PC-3 (cell line): ENCODE results near the gene SFRP5. TPM values are rescaled to one million over a fixed set of nuclear protein-coding genes. Genes with fewer than 3 reads are reported as not detected.

ENCODE experiments used
- ATAC-seq: fragments of 200-7000 bp; cut with Tn5 transposase; 2 replicates; pipeline ENCODE4 v1.9.1; 2020; ENCODE audit warnings: mild to moderate bottlenecking, moderate library complexity
- BruUV-seq: library from RNA; stranded (reverse); fragments of 400-500 nt; replicated peaks from 2 replicates; lab custom pipeline; 2021; lab: Mats Ljungman, UMichigan
- CTCF ChIA-PET: fragments of 300-600 bp; sonication (Branson Sonifier 250); formaldehyde crosslinking; loops from one replicate; lab custom pipeline; 2022; ENCODE audit warnings: antibody characterized with exemption; lab: Charles Lee
- POLR2A ChIA-PET: fragments of 300-600 bp; sonication (Branson Sonifier 250); formaldehyde crosslinking; loops from one replicate; lab custom pipeline; 2022; ENCODE audit warnings: antibody characterized with exemption; ENCODE audit not compliant: unreplicated experiment; lab: Charles Lee
- DNase-seq: peaks from one replicate; pipeline ENCODE4 v3.0.0-alpha.2; 2015
- H2AFZ ChIP-seq: fragments of 300-600 bp; sonication (generic); 2 replicates; pipeline ENCODE4 v1.6.0; 2016; ENCODE audit warnings: antibody characterized with exemption, low read length
- H3F3A ChIP-seq: fragments of 300-600 bp; sonication (generic); one replicate; pipeline ENCODE4 v1.6.0; 2017; ENCODE audit warnings: antibody characterized with exemption, low read length, control low read depth, mild to moderate bottlenecking; ENCODE audit not compliant: unreplicated experiment
- H3K27ac ChIP-seq: fragments of 300-600 bp; sonication (generic); 2 replicates; pipeline ENCODE4 v1.5.1; 2016; ENCODE audit warnings: mild to moderate bottlenecking, low read length
- H3K27me3 ChIP-seq: fragments of 300-600 bp; sonication (generic); 2 replicates; pipeline ENCODE4 v1.6.1; 2016; ENCODE audit warnings: low read length, mixed read lengths
- H3K36me3 ChIP-seq: fragments of 300-600 bp; sonication (generic); 2 replicates; pipeline ENCODE4 v1.6.1; 2016; ENCODE audit warnings: low read depth, mixed run types, low read length, mixed read lengths
- H3K4me1 ChIP-seq: fragments of 300-600 bp; sonication (generic); 2 replicates; pipeline ENCODE4 v1.5.1; 2016; ENCODE audit warnings: low read length; ENCODE audit not compliant: insufficient read depth
- H3K4me2 ChIP-seq: fragments of 300-600 bp; sonication (generic); 2 replicates; pipeline ENCODE4 v1.6.0; 2016; ENCODE audit warnings: low read length
- H3K4me3 ChIP-seq: fragments of 300-600 bp; sonication (generic); 2 replicates; pipeline ENCODE4 v1.5.1; 2016; ENCODE audit warnings: mild to moderate bottlenecking, low read length, mixed read lengths
- H3K79me2 ChIP-seq: fragments of 300-600 bp; sonication (generic); 2 replicates; pipeline ENCODE4 v1.6.1; 2017; ENCODE audit warnings: low read length, mixed read lengths
- H3K9ac ChIP-seq: fragments of 300-600 bp; sonication (generic); 2 replicates; pipeline ENCODE4 v1.6.0; 2016; ENCODE audit warnings: mild to moderate bottlenecking, low read length
- H3K9me2 ChIP-seq: fragments of 300-600 bp; sonication (generic); replicated peaks from 2 replicates; pipeline ENCODE4 v1.6.1; 2016; ENCODE audit warnings: mixed run types, low read length, mixed read lengths
- H3K9me3 ChIP-seq: fragments of 300-600 bp; sonication (generic); 2 replicates; pipeline ENCODE4 v1.6.1; 2016; ENCODE audit warnings: low read length, mixed read lengths
- H4K20me1 ChIP-seq: fragments of 300-600 bp; sonication (generic); 2 replicates; pipeline ENCODE4 v1.6.1; 2016; ENCODE audit warnings: low read length, mixed read lengths
- CTCF ChIP-seq: fragments of 300-600 bp; sonication (generic); conservative IDR thresholded peaks from 2 replicates; pipeline ENCODE4 v1.5.1; 2017; ENCODE audit warnings: antibody characterized with exemption, low read depth, mild to moderate bottlenecking, low read length
- EZH2 ChIP-seq: fragments of 300-600 bp; sonication (generic); IDR thresholded peaks from one replicate; pipeline ENCODE4 v1.6.1; 2017; ENCODE audit warnings: antibody characterized with exemption, mild to moderate bottlenecking, low read length; ENCODE audit not compliant: unreplicated experiment
- EZH2phosphoT487 ChIP-seq: fragments of 300-600 bp; sonication (generic); IDR thresholded peaks from 2 replicates; pipeline ENCODE4 v1.6.1; 2018; ENCODE audit warnings: mild to moderate bottlenecking, antibody characterized with exemption, low read length, borderline replicate concordance
- intact Hi-C: fragments of 100-400 bp; cut with micrococcal nuclease; formaldehyde crosslinking; loops from 2 replicates; pipeline ENCODE4 v1.9.0; 2023
- total RNA-seq: library from RNA; depleted of rRNA; stranded (reverse); fragments of >200 nt; gene quantifications from 2 replicates; pipeline ENCODE4 v1.2.3, GENCODE V29; 2014

Gene SFRP5
- total RNA-seq, 1 experiment from 2014 or later = not detected

DNA sequence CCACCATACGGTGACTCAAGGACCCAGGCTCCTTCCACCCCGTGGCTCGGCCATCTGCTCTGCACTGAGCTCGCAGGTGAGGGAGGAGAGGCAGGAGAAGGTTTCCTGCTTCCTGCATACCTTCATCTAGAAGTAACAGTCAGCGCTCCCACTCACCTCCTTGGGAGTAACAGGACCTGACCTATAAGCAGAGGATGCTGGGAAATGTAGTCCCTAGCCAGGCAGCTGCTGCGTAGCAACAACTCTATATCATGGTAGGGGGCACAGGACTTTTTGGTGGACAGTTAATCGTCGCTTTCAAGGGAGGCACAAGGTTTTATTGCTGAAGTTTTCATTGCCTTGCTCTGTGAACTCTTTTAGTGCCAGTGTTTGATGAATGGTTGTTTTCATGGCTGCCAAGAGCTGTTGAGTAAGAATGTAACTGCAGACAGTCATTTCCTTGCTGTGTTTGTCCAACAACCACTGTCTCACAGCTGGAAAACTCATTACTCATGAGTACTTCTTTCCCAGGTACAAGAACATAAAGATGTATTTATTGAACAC, 45.1 kb downstream of the SFRP5 start:
- POLR2A ChIA-PET = interaction anchor here (0.8 to 0.9 kb wide), 2 partner anchors 10 to 40 kb away, joined by 4 to 7 read pairs; partner anchors contain the start of genes AVPI1 and ZFYVE27
- no TSS peak for BruUV-seq
- Histone ChIP-seq H3K27ac (peak overlapping the region; percentile 68), H3K9ac (no peak overlapping the region), H3K9me3 (no peaks in the 10 kb centered on the region), H4K20me1 (no peaks in the 10 kb centered on the region), H3K79me2 (no peaks in the 10 kb centered on the region), H3K27me3 (no peaks in the 10 kb centered on the region), H3K36me3 (no peaks in the 10 kb centered on the region), H3K9me2 (no peaks in the 10 kb centered on the region), H3K4me3 (peak overlapping the region; percentile 55; the same call in 1 of the 2 replicates), H3F3A (peaks cover 5% of the 10 kb centered on the region), H3K4me2 (peak overlapping the region; percentile 83), H2AFZ (peak overlapping the region; percentile 71), H3K4me1 (peaks cover 11% of the 10 kb centered on the region)
- CTCF ChIA-PET = interaction anchor here (0.6 to 1.0 kb wide), 4 partner anchors 17 to 195 kb away, joined by 3 to 5 read pairs (median 4); partner anchors contain the start of gene AVPI1
- ATAC-seq = peak; percentile 90
- no peak for TF ChIP-seq EZH2
- TF ChIP-seq EZH2phosphoT487 = no peak
- intact Hi-C loops = loop anchor here (2.0 kb wide), 1 partner anchor 40 kb away; the partner anchor contains the start of gene AVPI1
- DNase-seq = peak; percentile 73

GRCh38 chr10:97724341-97724941, 47.4 kb downstream of the SFRP5 start:
- Histone ChIP-seq H3K27ac (no peak overlapping the region), H2AFZ (no peak overlapping the region), H3K9me3 (no peaks in the 10 kb centered on the region), H3K79me2 (peaks cover 4% of the 10 kb centered on the region; the same call in 1 of the 2 replicates), H3K4me1 (peaks cover 15% of the 10 kb centered on the region), H3K9me2 (no peaks in the 10 kb centered on the region), H3K27me3 (no peaks in the 10 kb centered on the region), H3K4me3 (no peak overlapping the region), H3K4me2 (no peak overlapping the region), H4K20me1 (no peaks in the 10 kb centered on the region), H3K9ac (no peak overlapping the region), H3K36me3 (no peaks in the 10 kb centered on the region), H3F3A (peaks cover 5% of the 10 kb centered on the region)
- no peak for TF ChIP-seq CTCF
- TF ChIP-seq EZH2phosphoT487 = no peak
- no peak for TF ChIP-seq EZH2
- DNase-seq (no peak), ATAC-seq (no peak)
- CTCF ChIA-PET = no interaction called here
- intact Hi-C loops = no loop called here
- POLR2A ChIA-PET = interaction anchor here (0.7 kb wide), 1 partner anchor 8 kb away, joined by 7 read pairs; no protein-coding TSS in a partner anchor
- no TSS peak for BruUV-seq

- H3K9me2 ChIP-seq = no peaks in the 10 kb centered on the region
- peaks cover 5% of the 10 kb centered on the region for H3F3A ChIP-seq
- intact Hi-C loops = no loop called here
- no peaks in the 10 kb centered on the region for H3K9me3 ChIP-seq
- no peak overlapping the region for H3K4me2 ChIP-seq
- H4K20me1 ChIP-seq = no peaks in the 10 kb centered on the region
- H3K4me1 ChIP-seq = peaks cover 27% of the 10 kb centered on the region
- ATAC-seq (no peak), DNase-seq (no peak)
- no peaks in the 10 kb centered on the region for H3K27me3 ChIP-seq
- H3K36me3 ChIP-seq = no peaks in the 10 kb centered on the region
- H3K27ac ChIP-seq = no peak overlapping the region
- H3K9ac ChIP-seq = no peak overlapping the region
- no peak overlapping the region for H2AFZ ChIP-seq
- no peak for TF ChIP-seq CTCF
- no peak for TF ChIP-seq EZH2
- H3K79me2 ChIP-seq = peaks cover 6% of the 10 kb centered on the region; the same call in 1 of the 2 replicates
- BruUV-seq = no TSS peak
- ChIA-PET CTCF (no interaction called here), POLR2A (no interaction called here)
- H3K4me3 ChIP-seq = no peak overlapping the region
Observed at GRCh38 chr10:97723001-97723400, 48.8 kb downstream of the SFRP5 start.
